ENCODE measurements around the gene TBL1XR1.

TBL1XR1 gene

DNA sequence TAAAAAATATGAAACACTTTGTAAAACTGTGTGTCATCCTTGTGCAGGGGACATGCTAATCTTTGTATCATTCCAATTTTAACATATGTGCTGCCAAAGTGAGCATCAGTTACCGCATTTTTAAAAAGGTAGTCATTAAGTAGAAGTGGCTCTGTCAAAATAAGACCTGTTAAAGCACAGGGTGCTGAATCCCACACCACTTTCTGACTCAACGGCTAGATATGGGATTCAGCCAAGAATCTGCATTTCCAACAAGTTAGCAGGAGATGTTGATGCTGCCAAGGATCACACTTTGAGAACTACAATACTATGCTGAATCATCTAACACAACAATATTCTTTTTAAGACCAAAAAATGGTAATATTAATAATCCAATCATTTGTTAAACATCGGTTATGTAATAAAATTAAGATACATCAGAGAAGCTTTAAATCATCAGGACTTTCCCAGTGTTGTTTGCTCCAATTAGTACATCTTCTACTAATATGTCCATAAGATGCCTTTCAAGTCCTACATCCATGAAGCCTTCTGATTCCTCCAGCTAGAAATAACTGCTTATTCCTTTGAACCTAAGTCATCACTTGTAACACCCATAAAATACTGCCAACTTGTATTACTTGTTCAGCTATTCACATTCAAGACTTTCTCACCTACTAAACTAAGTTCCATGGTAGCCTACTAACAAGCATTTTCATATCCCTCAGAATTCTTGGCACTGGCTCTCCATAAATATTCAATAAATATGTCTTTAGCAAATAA lies 71.1 kb downstream of the TBL1XR1 start:
- Histone ChIP-seq H3K36me3 (peaks cover 7% of the 10 kb centered on the region), H3K9me3 (no peaks in the 10 kb centered on the region; the same call in 1 of the 2 replicates), H3K4me3 (ENCODE audit: low read depth, low read length) (no peak overlapping the region), H3K27me3 (no peaks in the 10 kb centered on the region), H3K4me1 (no peaks in the 10 kb centered on the region)
- no peak for DNase-seq
- TF ChIP-seq, protein P1, sequence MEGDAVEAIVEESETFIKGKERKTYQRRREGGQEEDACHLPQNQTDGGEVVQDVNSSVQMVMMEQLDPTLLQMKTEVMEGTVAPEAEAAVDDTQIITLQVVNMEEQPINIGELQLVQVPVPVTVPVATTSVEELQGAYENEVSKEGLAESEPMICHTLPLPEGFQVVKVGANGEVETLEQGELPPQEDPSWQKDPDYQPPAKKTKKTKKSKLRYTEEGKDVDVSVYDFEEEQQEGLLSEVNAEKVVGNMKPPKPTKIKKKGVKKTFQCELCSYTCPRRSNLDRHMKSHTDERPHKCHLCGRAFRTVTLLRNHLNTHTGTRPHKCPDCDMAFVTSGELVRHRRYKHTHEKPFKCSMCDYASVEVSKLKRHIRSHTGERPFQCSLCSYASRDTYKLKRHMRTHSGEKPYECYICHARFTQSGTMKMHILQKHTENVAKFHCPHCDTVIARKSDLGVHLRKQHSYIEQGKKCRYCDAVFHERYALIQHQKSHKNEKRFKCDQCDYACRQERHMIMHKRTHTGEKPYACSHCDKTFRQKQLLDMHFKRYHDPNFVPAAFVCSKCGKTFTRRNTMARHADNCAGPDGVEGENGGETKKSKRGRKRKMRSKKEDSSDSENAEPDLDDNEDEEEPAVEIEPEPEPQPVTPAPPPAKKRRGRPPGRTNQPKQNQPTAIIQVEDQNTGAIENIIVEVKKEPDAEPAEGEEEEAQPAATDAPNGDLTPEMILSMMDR (IDR thresholded peaks at IDR 0.05; ENCODE audit: low read depth, low read length), result no peak

DNA sequence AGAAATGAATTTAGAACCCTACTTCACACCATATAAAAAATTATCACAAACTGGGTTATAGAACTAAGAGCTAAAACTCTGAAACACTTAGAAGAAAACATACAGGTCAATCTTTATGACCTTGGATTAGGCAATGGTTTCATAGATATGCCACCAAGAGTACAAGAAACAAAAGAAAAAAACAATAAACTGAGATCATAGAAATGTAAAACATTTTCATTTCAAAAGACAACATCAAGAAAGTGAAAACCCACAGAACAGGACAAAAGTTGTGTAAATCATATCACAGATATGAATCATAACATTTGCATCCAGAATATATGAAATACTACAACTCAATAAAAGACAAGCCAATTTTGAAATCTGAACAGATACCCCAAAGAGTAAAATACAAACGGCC lies 72.4 kb downstream of the TBL1XR1 start:
- TF ChIP-seq, protein P1 (IDR thresholded peaks at IDR 0.05; ENCODE audit: low read depth, low read length), result no peak
- no peaks in the 10 kb centered on the region for H3K27me3 ChIP-seq
- no peak for DNase-seq
- H3K4me3 ChIP-seq (ENCODE audit: low read depth, low read length), result no peak overlapping the region
- H3K9me3 ChIP-seq, result no peaks in the 10 kb centered on the region
- peaks cover 2% of the 10 kb centered on the region; the same call in 1 of the 2 replicates for H3K36me3 ChIP-seq
- no peaks in the 10 kb centered on the region for H3K4me1 ChIP-seq

DNA sequence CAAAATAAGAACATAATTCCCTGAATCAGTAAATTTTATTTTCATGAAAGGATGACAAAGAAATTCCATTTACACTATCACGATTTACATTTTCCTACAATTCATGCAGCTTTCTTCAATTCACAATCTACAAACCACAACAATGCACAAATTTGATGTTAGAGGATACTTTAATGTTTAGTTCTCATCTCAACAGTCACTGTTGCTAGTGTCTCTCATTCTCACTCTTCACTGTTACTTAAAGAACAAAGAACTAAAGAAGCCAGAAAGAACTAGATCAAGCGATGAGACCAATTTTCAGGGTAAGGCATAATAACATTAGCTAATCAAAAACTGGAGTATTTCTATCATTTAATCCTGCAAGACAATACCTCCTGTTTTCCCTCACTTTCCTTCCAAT lies 73.5 kb downstream of the TBL1XR1 start:
- peaks cover 2% of the 10 kb centered on the region; the same call in 1 of the 2 replicates for H3K36me3 ChIP-seq
- no peak overlapping the region for H3K4me3 ChIP-seq (ENCODE audit: low read depth, low read length)
- no peaks in the 10 kb centered on the region for H3K4me1 ChIP-seq
- DNase-seq, result no peak
- no peaks in the 10 kb centered on the region for H3K9me3 ChIP-seq
- TF ChIP-seq, protein P1 (IDR thresholded peaks at IDR 0.05; ENCODE audit: low read depth, low read length), result no peak
- H3K27me3 ChIP-seq, result no peaks in the 10 kb centered on the region

DNA sequence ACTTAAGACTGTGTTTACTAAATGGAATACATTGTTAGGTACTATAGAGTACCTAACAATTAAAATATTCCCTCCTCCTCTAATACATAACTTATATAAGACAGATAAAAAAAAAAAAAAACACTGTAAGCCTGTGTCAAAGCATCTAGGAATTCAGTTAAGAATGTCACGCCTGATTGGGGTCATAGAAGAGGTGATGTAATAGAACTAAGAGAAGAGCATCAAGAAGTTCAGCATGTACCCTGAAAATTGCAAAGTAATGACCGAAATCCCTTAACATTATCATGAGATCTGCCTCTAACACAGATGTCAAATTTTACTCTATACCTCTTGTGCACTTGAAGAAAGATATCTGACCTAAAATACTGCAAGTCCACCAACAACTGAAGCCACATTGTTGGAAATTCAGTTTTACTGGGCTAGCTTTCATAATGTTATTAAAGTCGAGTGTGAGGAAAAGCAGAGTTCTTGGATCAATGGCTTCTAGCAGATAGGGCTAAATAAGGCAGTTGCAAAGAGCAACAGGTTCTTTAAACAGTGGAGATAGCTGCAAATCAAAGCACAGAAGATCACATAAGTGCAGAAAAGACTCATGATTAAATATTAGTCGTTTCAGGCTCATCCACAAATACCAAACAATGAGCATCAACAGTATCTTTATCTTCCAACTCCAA lies 75.0 kb downstream of the TBL1XR1 start:
- peaks cover 2% of the 10 kb centered on the region; the same call in 1 of the 2 replicates for H3K36me3 ChIP-seq
- DNase-seq, result no peak
- TF ChIP-seq, protein P1 (IDR thresholded peaks at IDR 0.05; ENCODE audit: low read depth, low read length), result no peak

DNA sequence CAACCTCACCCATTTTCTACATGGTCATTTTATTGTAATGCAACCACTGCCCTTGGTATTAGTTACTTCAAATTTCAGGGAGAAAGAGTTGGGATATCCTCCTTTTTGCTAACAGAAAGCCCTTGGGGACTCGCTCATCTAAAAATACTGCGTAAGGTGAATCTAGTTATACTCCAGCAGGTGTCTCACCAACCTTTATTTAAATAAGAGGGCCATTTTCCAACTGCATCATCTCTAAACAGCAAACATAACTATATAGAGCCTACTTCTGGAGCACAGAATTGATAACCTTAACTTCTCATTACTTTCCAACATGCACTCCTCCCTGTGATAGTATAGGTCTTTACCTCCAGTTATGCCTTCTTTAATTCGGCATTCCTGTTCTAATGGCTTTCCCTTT lies 77.5 kb downstream of the TBL1XR1 start:
- no peak for DNase-seq
- H3K9me3 ChIP-seq, result no peaks in the 10 kb centered on the region
- H3K4me1 ChIP-seq, result no peaks in the 10 kb centered on the region
- no peaks in the 10 kb centered on the region; the same call in 1 of the 2 replicates for H3K36me3 ChIP-seq
- no peak overlapping the region for H3K4me3 ChIP-seq (ENCODE audit: low read depth, low read length)
- TF ChIP-seq, protein P1 (IDR thresholded peaks at IDR 0.05; ENCODE audit: low read depth, low read length), result no peak
- no peaks in the 10 kb centered on the region for H3K27me3 ChIP-seq

More for the DNA sequence above, 75.0 kb downstream of the TBL1XR1 start:
- Histone ChIP-seq H3K27me3 (no peaks in the 10 kb centered on the region), H3K4me3 (ENCODE audit: low read depth, low read length) (no peak overlapping the region), H3K4me1 (no peaks in the 10 kb centered on the region), H3K9me3 (no peaks in the 10 kb centered on the region)

DNA sequence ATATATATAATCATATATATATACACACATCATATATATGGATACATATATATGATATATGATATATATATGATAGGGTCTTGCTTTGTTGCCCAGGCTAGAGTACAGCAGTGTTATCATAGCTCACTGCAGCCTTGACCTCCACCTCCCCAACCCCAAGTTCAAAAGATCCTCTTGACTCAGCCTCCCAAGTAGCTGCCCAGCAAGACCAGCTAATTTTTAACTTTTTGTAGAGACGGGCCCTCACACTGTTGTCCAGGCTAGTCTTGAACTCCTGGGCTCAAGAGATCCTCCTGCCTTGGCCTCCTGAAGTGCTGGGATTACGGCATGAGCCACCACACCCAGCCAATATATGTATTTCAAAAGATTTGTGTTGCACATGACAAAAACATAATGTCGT lies 83.0 kb downstream of the TBL1XR1 start:
- no peak overlapping the region for H3K4me3 ChIP-seq (ENCODE audit: low read depth, low read length)

More for the DNA sequence above, 83.0 kb downstream of the TBL1XR1 start:
- H3K9me3 ChIP-seq, result no peaks in the 10 kb centered on the region
- TF ChIP-seq, protein P1 (IDR thresholded peaks at IDR 0.05; ENCODE audit: low read depth, low read length), result no peak
- H3K4me1 ChIP-seq, result no peaks in the 10 kb centered on the region
- H3K27me3 ChIP-seq, result no peaks in the 10 kb centered on the region
- no peaks in the 10 kb centered on the region for H3K36me3 ChIP-seq
- DNase-seq, result no peak

All from BE2C (cell line).